Astrocyte (in vitro differentiated cells and primary cell): ENCODE results near the gene TSC22D1. TPM values are rescaled to one million over a fixed set of nuclear protein-coding genes. Genes with fewer than 3 reads are reported as not detected.

Experiments used
- DNase-seq: peaks from one replicate; pipeline ENCODE4 v3.0.0-alpha.2; 2010; ENCODE audit warnings: low read depth
- FAIRE-seq: peaks from 2 replicates; lab custom pipeline; 2011; peaks lifted over from hg19 to GRCh38; lab: Jason Lieb, UNC
- H2AFZ ChIP-seq: 2 replicates; pipeline ENCODE4 v1.6.0; 2012; ENCODE audit warnings: low read depth, low read length, inconsistent platforms
- H3K27ac ChIP-seq: 2 replicates; pipeline ENCODE4 v1.5.1; 2011; ENCODE audit warnings: low read depth, low read length, inconsistent platforms
- H3K27me3 ChIP-seq: 2 replicates; pipeline ENCODE4 v1.6.0; 2011; ENCODE audit warnings: low read length, inconsistent platforms; ENCODE audit not compliant: insufficient read depth
- H3K36me3 ChIP-seq: 2 replicates; pipeline ENCODE4 v1.5.1; 2011; ENCODE audit warnings: low read length, inconsistent platforms; ENCODE audit not compliant: insufficient read depth
- H3K4me1 ChIP-seq: 2 replicates; pipeline ENCODE4 v1.5.1; 2011; ENCODE audit warnings: low read length, inconsistent platforms; ENCODE audit not compliant: insufficient read depth
- H3K4me2 ChIP-seq: 2 replicates; pipeline ENCODE4 v1.6.0; 2012; ENCODE audit warnings: low read length, inconsistent platforms
- H3K4me3 ChIP-seq: 2 replicates; pipeline ENCODE4 v1.5.1; 2011; ENCODE audit warnings: low read depth, mild to moderate bottlenecking, low read length, inconsistent platforms; ENCODE audit not compliant: insufficient read depth
- H3K79me2 ChIP-seq: 2 replicates; pipeline ENCODE4 v1.6.0; 2012; ENCODE audit warnings: mild to moderate bottlenecking, low read length, inconsistent platforms; ENCODE audit not compliant: insufficient read depth
- H3K9ac ChIP-seq: 2 replicates; pipeline ENCODE4 v1.6.0; 2012; ENCODE audit warnings: mild to moderate bottlenecking, low read length, inconsistent platforms
- H3K9me3 ChIP-seq: 2 replicates; pipeline ENCODE4 v1.5.1; 2012; ENCODE audit warnings: low read depth, mild to moderate bottlenecking, low read length, inconsistent platforms; ENCODE audit not compliant: insufficient read depth
- H4K20me1 ChIP-seq: 2 replicates; pipeline ENCODE4 v1.6.0; 2012; ENCODE audit warnings: low read length, inconsistent platforms; ENCODE audit not compliant: insufficient read depth
- H3K27ac Mint-ChIP-seq: one replicate; pipeline ENCODE4 v1.8.0; 2021; ENCODE audit warnings: mild to moderate bottlenecking, mixed read lengths; ENCODE audit not compliant: unreplicated experiment
- H3K27me3 Mint-ChIP-seq: one replicate; pipeline ENCODE4 v1.8.0; 2021; ENCODE audit warnings: low read depth, mixed read lengths; ENCODE audit not compliant: unreplicated experiment
- H3K36me3 Mint-ChIP-seq: one replicate; pipeline ENCODE4 v1.8.0; 2021; ENCODE audit warnings: low read depth, mixed read lengths; ENCODE audit not compliant: unreplicated experiment
- H3K4me1 Mint-ChIP-seq: one replicate; pipeline ENCODE4 v1.8.0; 2021; ENCODE audit warnings: low read depth, mixed read lengths; ENCODE audit not compliant: unreplicated experiment
- H3K4me3 Mint-ChIP-seq: one replicate; pipeline ENCODE4 v1.8.0; 2021; ENCODE audit warnings: mild to moderate bottlenecking, moderate library complexity, mixed read lengths; ENCODE audit not compliant: unreplicated experiment
- H3K9me3 Mint-ChIP-seq: one replicate; pipeline ENCODE4 v1.8.0; 2021; ENCODE audit warnings: mild to moderate bottlenecking, mixed read lengths; ENCODE audit not compliant: unreplicated experiment
- CTCF ChIP-seq: IDR thresholded peaks from 2 replicates; pipeline ENCODE4 v1.5.1; 2011; ENCODE audit warnings: low read depth, mild to moderate bottlenecking, inconsistent platforms, low read length, moderate library complexity; ENCODE audit not compliant: insufficient read depth
- EZH2 ChIP-seq: IDR thresholded peaks from 2 replicates; pipeline ENCODE4 v1.6.1; 2012; ENCODE audit warnings: mild to moderate bottlenecking, low read length, inconsistent platforms; ENCODE audit not compliant: insufficient read depth
- total RNA-seq: library from RNA; stranded (reverse); gene quantifications from 2 replicates; pipeline ENCODE4 v1.2.1, GENCODE V29; 2021

Gene TSC22D1
- total RNA-seq, 1 donor from 2014 or later = 96.2 TPM

- no peak overlapping the region for H3K9ac ChIP-seq
- no peak overlapping the region for H2AFZ ChIP-seq
- H3K9me3 ChIP-seq = no peaks in the 10 kb centered on the region
- H3K27ac ChIP-seq = no peak overlapping the region
- H3K36me3 ChIP-seq = no peaks in the 10 kb centered on the region
- no peak for DNase-seq
- Mint-ChIP-seq H3K27me3 (peaks cover 11% of the 10 kb centered on the region), H3K27ac (no peak overlapping the region), H3K9me3 (peaks cover 6% of the 10 kb centered on the region), H3K4me3 (no peak overlapping the region), H3K4me1 (peaks cover 2% of the 10 kb centered on the region), H3K36me3 (peaks cover 5% of the 10 kb centered on the region)
- H3K4me3 ChIP-seq = no peak overlapping the region
- H3K4me2 ChIP-seq = no peak overlapping the region
- FAIRE-seq = no peak
- peaks cover 2% of the 10 kb centered on the region for H3K27me3 ChIP-seq
- TF ChIP-seq CTCF (no peak), EZH2 (no peak)
- no peaks in the 10 kb centered on the region for H3K4me1 ChIP-seq
- H4K20me1 ChIP-seq = no peaks in the 10 kb centered on the region
- H3K79me2 ChIP-seq = no peaks in the 10 kb centered on the region
Observed at GRCh38 chr13:44422755-44423643, 153.1 kb downstream of the TSC22D1 start.

- H3K79me2 ChIP-seq = no peaks in the 10 kb centered on the region
- H3K27me3 Mint-ChIP-seq = peaks cover 11% of the 10 kb centered on the region
- no peak for TF ChIP-seq EZH2
- no peak for TF ChIP-seq CTCF
Observed at GRCh38 chr13:44421853-44422525, 154.1 kb downstream of the TSC22D1 start.

More at GRCh38 chr13:44421853-44422525, 154.1 kb downstream of the TSC22D1 start:
- Histone ChIP-seq H2AFZ (no peak overlapping the region), H3K9me3 (no peaks in the 10 kb centered on the region), H3K4me1 (no peaks in the 10 kb centered on the region), H3K4me3 (no peak overlapping the region), H3K27ac (no peak overlapping the region), H3K4me2 (no peak overlapping the region), H3K36me3 (no peaks in the 10 kb centered on the region), H3K27me3 (peaks cover 2% of the 10 kb centered on the region), H4K20me1 (no peaks in the 10 kb centered on the region), H3K9ac (no peak overlapping the region)
- Mint-ChIP-seq H3K4me1 (peaks cover 9% of the 10 kb centered on the region), H3K27ac (no peak overlapping the region), H3K36me3 (peaks cover 5% of the 10 kb centered on the region), H3K9me3 (peaks cover 6% of the 10 kb centered on the region), H3K4me3 (no peak overlapping the region)
- no peak for FAIRE-seq
- DNase-seq = no peak
